Measurements from ENCODE around the gene GTF3C1.

Gene GTF3C1

DNA sequence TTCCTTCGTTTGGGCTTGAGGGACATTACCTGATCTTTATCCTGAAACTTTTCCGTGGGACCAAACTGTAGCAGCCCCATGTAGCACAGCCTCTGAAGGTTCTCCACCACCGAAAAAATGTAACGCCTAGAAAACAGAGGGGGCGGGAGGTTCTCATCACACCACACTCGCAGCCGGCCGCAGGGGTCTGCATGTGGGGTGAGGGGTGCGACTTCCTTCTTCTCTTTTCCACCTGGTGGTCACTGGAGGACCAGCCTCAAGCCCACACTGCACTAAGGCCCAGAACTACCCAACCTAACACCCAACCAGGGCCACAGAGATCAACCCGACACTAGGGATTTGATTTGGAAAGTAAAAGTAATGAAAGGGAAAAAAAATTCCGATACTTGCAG, 57.1 kb downstream of the GTF3C1 start:
- Histone ChIP-seq H3K27me3 (ENCODE audit: control insufficient read depth in 5 of 5, insufficient read depth in 4 of 5, low read length in 5 of 5) (no peaks in the 10 kb centered on the region), H3K27ac (ENCODE audit: low read depth, low read length) (peak overlapping the region; percentile 57), H3K9me3 (ENCODE audit: control insufficient read depth in 5 of 5, low read length in 5 of 5) (no peaks in the 10 kb centered on the region), H3K4me1 (ENCODE audit: control insufficient read depth in 5 of 5, insufficient read depth in 5 of 5, low read length in 5 of 5) (peaks cover 0 to 22% (median 3%) of the 10 kb centered on the region in 5 donors), H3K36me3 (ENCODE audit: control insufficient read depth in 5 of 5, insufficient read depth in 5 of 5, low read length in 5 of 5) (peaks cover 7 to 96% (median 86%) of the 10 kb centered on the region in 5 donors), H3K4me3 (ENCODE audit: low read depth in 1 of 5, low read length in 5 of 5) (no peak overlapping the region), H3K9ac (ENCODE audit: low read length in 5 of 5) (no peak overlapping the region)

DNA sequence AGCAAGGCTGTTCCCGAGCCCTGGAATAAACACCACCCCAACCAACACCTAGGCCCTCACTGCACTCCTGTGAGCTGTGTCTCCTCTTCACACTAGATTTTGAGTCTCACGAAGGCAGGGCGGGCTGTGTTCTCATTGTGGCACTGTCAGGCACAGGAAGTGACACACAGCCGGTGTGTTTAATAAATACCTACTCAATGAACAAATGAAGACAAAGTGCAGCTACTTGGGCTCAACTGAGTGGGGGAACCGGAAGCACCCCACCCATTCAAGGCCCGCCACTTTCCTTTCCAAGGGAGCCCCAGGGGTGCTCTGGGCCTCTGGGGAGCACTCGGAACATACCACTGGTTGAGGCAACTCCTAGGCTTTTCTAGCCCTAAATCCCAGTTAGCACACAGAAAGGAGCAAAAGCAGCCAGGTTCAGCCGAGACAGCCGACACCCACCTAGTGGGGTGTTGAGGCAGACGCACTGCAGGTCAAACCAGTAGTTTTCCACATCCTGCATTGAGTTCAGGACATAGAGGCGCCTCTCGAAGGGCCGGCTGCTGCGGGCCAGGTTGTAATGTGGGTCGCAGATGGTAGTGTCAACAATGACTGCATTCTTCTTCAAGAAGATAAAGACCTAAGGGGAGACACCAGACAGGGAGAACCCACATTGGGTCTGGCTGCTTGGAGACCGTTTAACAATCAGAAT, 57.7 kb downstream of the GTF3C1 start:
- Histone ChIP-seq H3K4me1 (ENCODE audit: control insufficient read depth in 5 of 5, insufficient read depth in 5 of 5, low read length in 5 of 5) (peaks cover 0 to 22% (median 3%) of the 10 kb centered on the region in 5 donors), H3K9me3 (ENCODE audit: control insufficient read depth in 5 of 5, low read length in 5 of 5) (no peaks in the 10 kb centered on the region), H3K9ac (ENCODE audit: low read length in 5 of 5) (peak overlapping the region in 1 of 5 donors; percentile 3), H3K27ac (ENCODE audit: low read depth, low read length) (peak overlapping the region; percentile 57), H3K36me3 (ENCODE audit: control insufficient read depth in 5 of 5, insufficient read depth in 5 of 5, low read length in 5 of 5) (peaks cover 7 to 96% (median 84%) of the 10 kb centered on the region in 5 donors), H3K4me3 (ENCODE audit: low read depth in 1 of 5, low read length in 5 of 5) (no peak overlapping the region), H3K27me3 (ENCODE audit: control insufficient read depth in 5 of 5, insufficient read depth in 4 of 5, low read length in 5 of 5) (no peaks in the 10 kb centered on the region)

DNA sequence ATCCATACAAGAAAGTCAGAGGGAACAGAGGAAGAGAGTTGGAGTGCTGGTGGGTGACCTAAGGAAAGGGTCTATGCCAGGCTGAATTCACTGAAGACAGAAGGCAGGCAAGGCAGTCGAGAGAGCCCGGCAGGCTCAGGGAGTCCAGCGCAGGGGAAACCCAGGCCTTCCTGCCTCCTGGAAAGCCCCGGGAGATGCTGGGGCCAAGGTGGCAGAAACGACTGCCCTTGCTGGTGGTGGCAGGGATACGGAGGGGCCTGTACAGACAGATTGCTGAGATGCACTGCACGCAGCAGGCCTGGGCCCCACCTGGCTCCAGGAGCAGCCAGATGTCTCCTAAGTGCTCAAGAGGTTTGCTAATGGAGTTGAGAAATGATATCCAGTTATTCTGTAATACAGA, 59.8 kb downstream of the GTF3C1 start:
- no peaks in the 10 kb centered on the region for H3K9me3 ChIP-seq (ENCODE audit: control insufficient read depth in 5 of 5, low read length in 5 of 5)
- no peak overlapping the region for H3K27ac ChIP-seq (ENCODE audit: low read depth, low read length)
- no peak overlapping the region for H3K4me3 ChIP-seq (ENCODE audit: low read depth in 1 of 5, low read length in 5 of 5)
- H3K4me1 ChIP-seq (ENCODE audit: control insufficient read depth in 5 of 5, insufficient read depth in 5 of 5, low read length in 5 of 5), result peaks cover 0 to 19% (median 0%) of the 10 kb centered on the region in 5 donors
- no peak overlapping the region for H3K9ac ChIP-seq (ENCODE audit: low read length in 5 of 5)
- H3K27me3 ChIP-seq (ENCODE audit: control insufficient read depth in 5 of 5, insufficient read depth in 4 of 5, low read length in 5 of 5), result no peaks in the 10 kb centered on the region
- H3K36me3 ChIP-seq (ENCODE audit: control insufficient read depth in 5 of 5, insufficient read depth in 5 of 5, low read length in 5 of 5), result peaks cover 9 to 97% (median 86%) of the 10 kb centered on the region in 5 donors

DNA sequence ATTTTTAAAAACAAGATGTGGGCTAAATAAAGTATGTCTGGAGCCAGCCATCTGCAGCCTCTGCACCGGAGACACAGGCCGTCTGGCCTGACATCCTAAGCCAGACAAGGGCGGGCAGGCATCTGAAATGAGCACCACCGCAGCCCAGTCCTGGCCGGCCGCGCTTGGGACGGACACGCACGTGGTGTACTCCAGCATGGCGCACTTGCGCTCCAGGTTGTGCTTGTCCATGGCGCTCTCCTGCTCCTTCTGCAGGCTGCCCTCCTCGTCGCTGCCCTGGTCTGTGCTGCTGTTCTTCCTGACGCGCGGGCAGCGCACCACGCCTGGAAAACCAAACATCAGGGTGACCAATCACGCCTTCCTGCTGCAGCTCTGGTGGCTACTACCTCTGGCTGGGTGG, 60.3 kb downstream of the GTF3C1 start:
- H3K36me3 ChIP-seq (ENCODE audit: control insufficient read depth in 5 of 5, insufficient read depth in 5 of 5, low read length in 5 of 5), result peaks cover 9 to 97% (median 86%) of the 10 kb centered on the region in 5 donors

DNA sequence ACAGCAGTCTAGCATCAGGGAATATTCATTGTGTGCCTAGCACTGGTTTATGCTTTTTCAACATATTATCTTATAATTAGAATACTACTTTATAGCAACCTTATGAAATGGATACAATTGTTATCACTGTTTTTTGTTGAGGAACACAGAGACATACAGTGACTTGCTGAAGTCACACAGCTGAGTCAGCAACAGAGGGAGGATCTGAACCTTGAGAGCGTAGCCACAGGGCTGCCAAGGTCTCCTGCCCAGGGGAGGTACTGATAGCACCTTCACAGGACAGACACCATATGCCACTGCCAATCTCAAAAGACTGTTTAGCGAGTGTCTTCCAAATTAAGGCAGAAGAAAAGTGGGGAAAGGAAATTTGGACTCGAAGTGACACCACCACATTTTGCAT, 63.0 kb downstream of the GTF3C1 start:
- H3K27ac ChIP-seq (ENCODE audit: low read depth, low read length), result no peak overlapping the region
- H3K36me3 ChIP-seq (ENCODE audit: control insufficient read depth in 5 of 5, insufficient read depth in 5 of 5, low read length in 5 of 5), result peaks cover 9 to 100% (median 96%) of the 10 kb centered on the region in 5 donors

More for the DNA sequence above, 60.3 kb downstream of the GTF3C1 start:
- peaks cover 0 to 19% (median 0%) of the 10 kb centered on the region in 5 donors for H3K4me1 ChIP-seq (ENCODE audit: control insufficient read depth in 5 of 5, insufficient read depth in 5 of 5, low read length in 5 of 5)
- no peak overlapping the region for H3K9ac ChIP-seq (ENCODE audit: low read length in 5 of 5)
- H3K9me3 ChIP-seq (ENCODE audit: control insufficient read depth in 5 of 5, low read length in 5 of 5), result no peaks in the 10 kb centered on the region
- H3K4me3 ChIP-seq (ENCODE audit: low read depth in 1 of 5, low read length in 5 of 5), result no peak overlapping the region
- H3K27ac ChIP-seq (ENCODE audit: low read depth, low read length), result no peak overlapping the region
- no peaks in the 10 kb centered on the region for H3K27me3 ChIP-seq (ENCODE audit: control insufficient read depth in 5 of 5, insufficient read depth in 4 of 5, low read length in 5 of 5)

DNA sequence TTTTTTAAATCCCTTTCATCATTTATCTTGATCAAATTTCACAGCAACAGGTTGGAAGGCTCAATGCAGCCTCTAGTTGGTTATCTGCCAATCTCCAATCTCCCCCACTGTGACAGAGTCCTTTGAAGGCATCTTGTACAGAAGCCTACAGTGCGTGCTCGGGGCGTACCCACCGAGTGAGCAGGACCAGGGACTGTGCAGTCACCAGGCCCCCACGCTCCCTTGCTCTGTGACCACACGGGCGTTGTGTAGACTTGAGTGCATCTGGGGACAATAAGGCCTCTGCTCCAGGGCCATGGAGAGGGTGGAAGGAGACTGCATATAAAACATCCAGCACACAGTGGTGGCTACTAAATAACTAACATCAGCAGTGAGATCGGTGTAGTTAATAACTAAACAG, 63.4 kb downstream of the GTF3C1 start:
- Histone ChIP-seq H3K4me1 (ENCODE audit: control insufficient read depth in 5 of 5, insufficient read depth in 5 of 5, low read length in 5 of 5) (peaks cover 0 to 12% (median 2%) of the 10 kb centered on the region in 5 donors), H3K27me3 (ENCODE audit: control insufficient read depth in 5 of 5, insufficient read depth in 4 of 5, low read length in 5 of 5) (no peaks in the 10 kb centered on the region), H3K27ac (ENCODE audit: low read depth, low read length) (no peak overlapping the region), H3K9ac (ENCODE audit: low read length in 5 of 5) (no peak overlapping the region), H3K9me3 (ENCODE audit: control insufficient read depth in 5 of 5, low read length in 5 of 5) (no peaks in the 10 kb centered on the region), H3K4me3 (ENCODE audit: low read depth in 1 of 5, low read length in 5 of 5) (no peak overlapping the region), H3K36me3 (ENCODE audit: control insufficient read depth in 5 of 5, insufficient read depth in 5 of 5, low read length in 5 of 5) (peaks cover 9 to 100% (median 96%) of the 10 kb centered on the region in 5 donors)

More for the DNA sequence above, 63.0 kb downstream of the GTF3C1 start:
- H3K9me3 ChIP-seq (ENCODE audit: control insufficient read depth in 5 of 5, low read length in 5 of 5), result no peaks in the 10 kb centered on the region
- no peak overlapping the region for H3K9ac ChIP-seq (ENCODE audit: low read length in 5 of 5)
- peaks cover 0 to 12% (median 6%) of the 10 kb centered on the region in 5 donors for H3K4me1 ChIP-seq (ENCODE audit: control insufficient read depth in 5 of 5, insufficient read depth in 5 of 5, low read length in 5 of 5)
- no peak overlapping the region for H3K4me3 ChIP-seq (ENCODE audit: low read depth in 1 of 5, low read length in 5 of 5)
- no peaks in the 10 kb centered on the region for H3K27me3 ChIP-seq (ENCODE audit: control insufficient read depth in 5 of 5, insufficient read depth in 4 of 5, low read length in 5 of 5)

DNA sequence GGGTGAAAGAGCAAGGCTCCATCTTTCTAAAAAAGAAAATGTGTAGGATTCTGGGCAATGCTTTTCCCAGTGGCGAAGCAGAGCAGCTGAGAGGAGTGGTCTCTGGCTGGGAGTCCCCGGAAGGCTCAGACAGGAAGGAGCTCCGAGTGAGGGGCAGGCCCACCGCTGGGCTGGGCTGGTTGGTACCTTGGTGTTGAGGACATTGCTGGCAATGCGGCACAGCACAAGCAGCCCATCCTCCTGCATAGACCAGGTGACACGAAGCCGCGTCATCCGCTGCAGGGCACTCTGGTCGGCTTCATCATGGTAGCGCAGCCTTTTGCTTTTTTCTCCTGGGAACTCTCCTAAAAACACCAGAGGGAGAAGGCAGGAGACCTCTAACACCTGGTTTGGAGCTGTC, 63.9 kb downstream of the GTF3C1 start:
- H3K27me3 ChIP-seq (ENCODE audit: control insufficient read depth in 5 of 5, insufficient read depth in 4 of 5, low read length in 5 of 5), result no peaks in the 10 kb centered on the region
- H3K9me3 ChIP-seq (ENCODE audit: control insufficient read depth in 5 of 5, low read length in 5 of 5), result no peaks in the 10 kb centered on the region
- no peak overlapping the region for H3K9ac ChIP-seq (ENCODE audit: low read length in 5 of 5)
- no peak overlapping the region for H3K4me3 ChIP-seq (ENCODE audit: low read depth in 1 of 5, low read length in 5 of 5)
- peaks cover 0 to 12% (median 0%) of the 10 kb centered on the region in 5 donors for H3K4me1 ChIP-seq (ENCODE audit: control insufficient read depth in 5 of 5, insufficient read depth in 5 of 5, low read length in 5 of 5)
- H3K27ac ChIP-seq (ENCODE audit: low read depth, low read length), result no peak overlapping the region
- H3K36me3 ChIP-seq (ENCODE audit: control insufficient read depth in 5 of 5, insufficient read depth in 5 of 5, low read length in 5 of 5), result peaks cover 6 to 100% (median 96%) of the 10 kb centered on the region in 5 donors

DNA sequence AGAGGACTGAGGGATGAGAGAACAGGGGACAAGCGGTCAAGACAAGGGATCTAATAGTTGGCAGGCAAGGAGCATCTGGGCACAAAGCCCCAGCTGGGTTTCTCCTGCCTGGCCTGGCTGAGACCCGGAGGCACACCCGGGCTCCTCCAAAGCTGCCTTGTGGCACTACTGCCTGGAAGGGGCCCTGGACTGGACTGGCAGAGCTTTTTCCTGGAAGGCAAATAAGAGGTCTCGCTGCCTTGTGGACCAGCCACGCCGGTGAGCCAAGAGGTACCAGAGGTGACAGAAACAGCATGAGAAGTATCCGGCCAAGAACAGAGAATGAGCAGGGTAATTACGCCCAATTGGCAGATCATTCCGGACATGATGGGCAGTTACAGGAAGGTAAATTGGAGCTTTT, 64.6 kb downstream of the GTF3C1 start:
- H3K4me3 ChIP-seq (ENCODE audit: low read depth in 1 of 5, low read length in 5 of 5), result no peak overlapping the region
- H3K36me3 ChIP-seq (ENCODE audit: control insufficient read depth in 5 of 5, insufficient read depth in 5 of 5, low read length in 5 of 5), result peaks cover 7 to 100% (median 98%) of the 10 kb centered on the region in 5 donors
- peaks cover 0 to 12% (median 0%) of the 10 kb centered on the region in 5 donors for H3K4me1 ChIP-seq (ENCODE audit: control insufficient read depth in 5 of 5, insufficient read depth in 5 of 5, low read length in 5 of 5)
- H3K27me3 ChIP-seq (ENCODE audit: control insufficient read depth in 5 of 5, insufficient read depth in 4 of 5, low read length in 5 of 5), result no peaks in the 10 kb centered on the region
- no peak overlapping the region for H3K27ac ChIP-seq (ENCODE audit: low read depth, low read length)
- H3K9ac ChIP-seq (ENCODE audit: low read length in 5 of 5), result no peak overlapping the region
- H3K9me3 ChIP-seq (ENCODE audit: control insufficient read depth in 5 of 5, low read length in 5 of 5), result no peaks in the 10 kb centered on the region

DNA sequence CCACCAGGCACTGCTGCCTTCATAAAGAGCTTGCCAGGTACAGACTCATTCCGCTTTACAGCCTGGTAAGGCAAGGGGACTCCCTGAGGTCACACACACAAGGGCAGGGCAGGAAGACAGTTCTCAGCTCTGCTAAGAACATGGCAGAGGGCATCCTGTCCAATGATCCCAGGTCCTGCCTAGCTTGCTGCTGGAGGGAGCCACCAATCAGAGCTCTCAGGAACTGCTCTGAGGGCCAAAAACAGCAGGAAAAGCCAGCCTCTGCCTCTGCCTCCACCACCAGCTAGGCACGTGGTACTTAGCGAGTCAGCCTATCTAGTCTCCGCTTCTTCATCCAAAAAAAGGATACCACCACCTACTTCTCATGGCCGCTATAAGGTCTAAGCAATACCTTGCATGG, 66.1 kb downstream of the GTF3C1 start:
- H3K4me1 ChIP-seq (ENCODE audit: control insufficient read depth in 5 of 5, insufficient read depth in 5 of 5, low read length in 5 of 5), result peaks cover 0 to 12% (median 0%) of the 10 kb centered on the region in 5 donors
- no peak overlapping the region for H3K9ac ChIP-seq (ENCODE audit: low read length in 5 of 5)
- peaks cover 10 to 95% (median 86%) of the 10 kb centered on the region in 5 donors for H3K36me3 ChIP-seq (ENCODE audit: control insufficient read depth in 5 of 5, insufficient read depth in 5 of 5, low read length in 5 of 5)
- no peaks in the 10 kb centered on the region for H3K9me3 ChIP-seq (ENCODE audit: control insufficient read depth in 5 of 5, low read length in 5 of 5)
- H3K27me3 ChIP-seq (ENCODE audit: control insufficient read depth in 5 of 5, insufficient read depth in 4 of 5, low read length in 5 of 5), result no peaks in the 10 kb centered on the region
- no peak overlapping the region for H3K27ac ChIP-seq (ENCODE audit: low read depth, low read length)
- no peak overlapping the region for H3K4me3 ChIP-seq (ENCODE audit: low read depth in 1 of 5, low read length in 5 of 5)

DNA sequence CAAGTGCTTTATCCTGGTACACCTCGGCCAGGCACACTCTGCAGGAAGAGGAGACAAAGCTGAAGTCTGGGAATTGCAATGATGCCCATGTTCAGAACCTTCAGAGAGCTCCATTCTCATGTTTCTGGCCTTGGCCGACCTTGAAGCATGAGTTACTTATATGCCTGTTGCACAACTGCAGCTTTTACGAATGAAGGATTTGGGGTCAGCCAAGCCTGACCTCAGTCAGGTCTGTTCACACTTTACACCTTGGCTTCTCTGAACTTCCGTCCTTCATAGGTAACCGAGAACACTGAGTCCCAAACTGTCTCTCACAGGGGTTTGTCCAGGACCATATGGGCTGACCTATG, 66.7 kb downstream of the GTF3C1 start:
- no peak overlapping the region for H3K27ac ChIP-seq (ENCODE audit: low read depth, low read length)
- no peaks in the 10 kb centered on the region for H3K27me3 ChIP-seq (ENCODE audit: control insufficient read depth in 5 of 5, insufficient read depth in 4 of 5, low read length in 5 of 5)
- H3K4me1 ChIP-seq (ENCODE audit: control insufficient read depth in 5 of 5, insufficient read depth in 5 of 5, low read length in 5 of 5), result peaks cover 0 to 12% (median 0%) of the 10 kb centered on the region in 5 donors
- no peaks in the 10 kb centered on the region for H3K9me3 ChIP-seq (ENCODE audit: control insufficient read depth in 5 of 5, low read length in 5 of 5)
- no peak overlapping the region for H3K4me3 ChIP-seq (ENCODE audit: low read depth in 1 of 5, low read length in 5 of 5)
- H3K36me3 ChIP-seq (ENCODE audit: control insufficient read depth in 5 of 5, insufficient read depth in 5 of 5, low read length in 5 of 5), result peaks cover 15 to 95% (median 86%) of the 10 kb centered on the region in 5 donors
- H3K9ac ChIP-seq (ENCODE audit: low read length in 5 of 5), result no peak overlapping the region

Measured in subcutaneous abdominal adipose tissue (tissue), 5 donors.